BE2C (cell line): ENCODE results near the gene GRAMD4. TPM values are rescaled to one million over a fixed set of nuclear protein-coding genes. Genes with fewer than 3 reads are reported as not detected.

ENCODE experiments used
- DNase-seq: peaks from one replicate; pipeline ENCODE4 v3.0.0-alpha.2; 2020
- H3K27me3 ChIP-seq: fragments of 250-450 bp; sonication (Bioruptor Pico); 2 replicates; pipeline ENCODE4 v1.5.1; 2020; ENCODE audit warnings: mild to moderate bottlenecking
- H3K36me3 ChIP-seq: fragments of 250-450 bp; sonication (Bioruptor Pico); 2 replicates; pipeline ENCODE4 v1.5.1; 2020; ENCODE audit warnings: mild to moderate bottlenecking
- H3K4me1 ChIP-seq: fragments of 250-450 bp; sonication (Bioruptor Pico); 2 replicates; pipeline ENCODE4 v1.5.1; 2020
- H3K4me3 ChIP-seq: 2 replicates; pipeline ENCODE4 v1.5.1; 2011; ENCODE audit warnings: low read depth, low read length
- H3K9me3 ChIP-seq: fragments of 250-450 bp; sonication (Bioruptor Pico); 2 replicates; pipeline ENCODE4 v1.5.1; 2020
- polyA plus RNA-seq: library from polyadenylated mRNA; unstranded; fragments of >200 nt; gene quantifications from one replicate; pipeline ENCODE4 v1.2.1, GENCODE V29; 2012; ENCODE audit warnings: low read depth, missing spikeins; ENCODE audit not compliant: insufficient read length, insufficient read depth
- TF ChIP-seq, protein P1 (sequence below): IDR thresholded peaks from 2 replicates; pipeline ENCODE4 v1.5.1; 2012; ENCODE audit warnings: mild to moderate bottlenecking, low read depth, low read length

Gene GRAMD4, protein sequence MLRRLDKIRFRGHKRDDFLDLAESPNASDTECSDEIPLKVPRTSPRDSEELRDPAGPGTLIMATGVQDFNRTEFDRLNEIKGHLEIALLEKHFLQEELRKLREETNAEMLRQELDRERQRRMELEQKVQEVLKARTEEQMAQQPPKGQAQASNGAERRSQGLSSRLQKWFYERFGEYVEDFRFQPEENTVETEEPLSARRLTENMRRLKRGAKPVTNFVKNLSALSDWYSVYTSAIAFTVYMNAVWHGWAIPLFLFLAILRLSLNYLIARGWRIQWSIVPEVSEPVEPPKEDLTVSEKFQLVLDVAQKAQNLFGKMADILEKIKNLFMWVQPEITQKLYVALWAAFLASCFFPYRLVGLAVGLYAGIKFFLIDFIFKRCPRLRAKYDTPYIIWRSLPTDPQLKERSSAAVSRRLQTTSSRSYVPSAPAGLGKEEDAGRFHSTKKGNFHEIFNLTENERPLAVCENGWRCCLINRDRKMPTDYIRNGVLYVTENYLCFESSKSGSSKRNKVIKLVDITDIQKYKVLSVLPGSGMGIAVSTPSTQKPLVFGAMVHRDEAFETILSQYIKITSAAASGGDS
- polyA plus RNA-seq = 53.7 TPM

DNA sequence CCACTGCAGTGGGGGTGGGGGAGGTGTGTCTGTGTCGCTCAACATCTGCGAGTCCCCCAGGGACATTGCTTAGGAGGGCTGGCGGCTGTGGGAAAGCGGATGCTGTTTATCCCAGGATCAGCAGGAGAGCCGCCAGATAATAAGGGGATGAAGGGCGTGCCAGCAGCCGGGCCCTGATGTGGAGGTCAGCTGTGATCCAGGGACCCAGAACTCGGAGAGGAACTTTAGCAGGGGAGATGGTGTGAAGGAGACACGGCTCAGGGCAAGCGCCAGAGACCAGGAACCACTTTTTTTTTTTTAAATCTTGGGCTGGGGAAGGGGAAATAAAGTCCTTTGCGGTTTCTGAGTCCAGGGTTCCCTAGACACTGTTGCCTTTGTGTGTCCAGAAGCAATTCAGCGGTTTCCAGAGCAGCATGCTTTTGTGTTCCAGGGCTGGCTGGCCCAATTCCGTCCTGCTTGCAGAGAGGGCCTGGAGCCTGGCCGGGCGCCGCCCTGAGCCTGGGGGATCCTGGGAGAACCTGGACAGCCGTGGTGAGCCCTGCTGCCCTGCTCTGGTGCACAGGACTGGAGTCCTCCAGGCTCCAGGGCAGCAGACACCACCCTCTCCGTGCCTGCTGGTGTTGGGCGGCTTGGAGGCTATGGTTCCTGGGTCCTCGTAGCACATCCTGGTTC lies at the start of gene GRAMD4:
TSS of gene GRAMD4 (plus strand) at position 557 of the 672 bp plus-strand sequence. CDS start 6,414 bp downstream, outside the sequence.
- TF ChIP-seq, protein P1, sequence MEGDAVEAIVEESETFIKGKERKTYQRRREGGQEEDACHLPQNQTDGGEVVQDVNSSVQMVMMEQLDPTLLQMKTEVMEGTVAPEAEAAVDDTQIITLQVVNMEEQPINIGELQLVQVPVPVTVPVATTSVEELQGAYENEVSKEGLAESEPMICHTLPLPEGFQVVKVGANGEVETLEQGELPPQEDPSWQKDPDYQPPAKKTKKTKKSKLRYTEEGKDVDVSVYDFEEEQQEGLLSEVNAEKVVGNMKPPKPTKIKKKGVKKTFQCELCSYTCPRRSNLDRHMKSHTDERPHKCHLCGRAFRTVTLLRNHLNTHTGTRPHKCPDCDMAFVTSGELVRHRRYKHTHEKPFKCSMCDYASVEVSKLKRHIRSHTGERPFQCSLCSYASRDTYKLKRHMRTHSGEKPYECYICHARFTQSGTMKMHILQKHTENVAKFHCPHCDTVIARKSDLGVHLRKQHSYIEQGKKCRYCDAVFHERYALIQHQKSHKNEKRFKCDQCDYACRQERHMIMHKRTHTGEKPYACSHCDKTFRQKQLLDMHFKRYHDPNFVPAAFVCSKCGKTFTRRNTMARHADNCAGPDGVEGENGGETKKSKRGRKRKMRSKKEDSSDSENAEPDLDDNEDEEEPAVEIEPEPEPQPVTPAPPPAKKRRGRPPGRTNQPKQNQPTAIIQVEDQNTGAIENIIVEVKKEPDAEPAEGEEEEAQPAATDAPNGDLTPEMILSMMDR = no peak
- no peaks in the 10 kb centered on the region for H3K9me3 ChIP-seq
- DNase-seq = peak; percentile 92
- H3K36me3 ChIP-seq = no peaks in the 10 kb centered on the region
- no peaks in the 10 kb centered on the region for H3K27me3 ChIP-seq
- H3K4me1 ChIP-seq = peaks cover 40% of the 10 kb centered on the region
- no peak within 1 kb of the TSS; the same call in 1 of the 2 replicates for H3K4me3 ChIP-seq

DNA sequence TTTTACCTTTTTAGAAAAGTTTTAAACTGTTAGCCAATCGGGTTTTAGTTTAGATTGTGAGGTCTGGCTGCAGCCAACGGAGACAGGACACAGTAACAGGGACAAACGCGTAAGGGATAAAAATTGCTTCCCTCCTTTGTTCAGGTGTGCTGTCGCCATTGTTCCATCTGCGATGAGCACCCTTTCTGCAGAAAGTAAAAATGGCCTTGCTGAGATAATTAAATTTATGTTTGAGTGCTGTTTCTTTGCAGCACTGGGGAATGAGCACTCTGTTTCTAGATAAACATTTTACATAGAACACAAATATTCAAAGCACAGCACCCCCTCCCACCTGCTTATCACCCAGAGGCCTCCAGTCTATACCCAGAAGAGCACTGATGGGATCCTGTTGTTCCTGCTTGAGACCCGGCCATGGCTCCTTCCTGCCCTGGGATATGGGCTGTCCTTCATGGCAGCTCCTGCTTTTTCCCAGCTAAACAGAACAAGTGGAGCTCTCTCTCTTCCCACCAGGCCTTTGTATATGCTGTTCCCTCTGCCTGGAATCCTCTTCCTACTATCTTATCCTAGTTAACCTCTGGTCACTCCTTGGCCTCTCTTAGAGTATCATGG lies 48.4 kb upstream of the GRAMD4 start:
- peaks cover 20% of the 10 kb centered on the region for H3K4me1 ChIP-seq
- no peak overlapping the region for H3K4me3 ChIP-seq
- TF ChIP-seq, protein P1 = no peak
- DNase-seq = no peak
- H3K27me3 ChIP-seq = no peaks in the 10 kb centered on the region
- H3K9me3 ChIP-seq = no peaks in the 10 kb centered on the region
- no peaks in the 10 kb centered on the region for H3K36me3 ChIP-seq

DNA sequence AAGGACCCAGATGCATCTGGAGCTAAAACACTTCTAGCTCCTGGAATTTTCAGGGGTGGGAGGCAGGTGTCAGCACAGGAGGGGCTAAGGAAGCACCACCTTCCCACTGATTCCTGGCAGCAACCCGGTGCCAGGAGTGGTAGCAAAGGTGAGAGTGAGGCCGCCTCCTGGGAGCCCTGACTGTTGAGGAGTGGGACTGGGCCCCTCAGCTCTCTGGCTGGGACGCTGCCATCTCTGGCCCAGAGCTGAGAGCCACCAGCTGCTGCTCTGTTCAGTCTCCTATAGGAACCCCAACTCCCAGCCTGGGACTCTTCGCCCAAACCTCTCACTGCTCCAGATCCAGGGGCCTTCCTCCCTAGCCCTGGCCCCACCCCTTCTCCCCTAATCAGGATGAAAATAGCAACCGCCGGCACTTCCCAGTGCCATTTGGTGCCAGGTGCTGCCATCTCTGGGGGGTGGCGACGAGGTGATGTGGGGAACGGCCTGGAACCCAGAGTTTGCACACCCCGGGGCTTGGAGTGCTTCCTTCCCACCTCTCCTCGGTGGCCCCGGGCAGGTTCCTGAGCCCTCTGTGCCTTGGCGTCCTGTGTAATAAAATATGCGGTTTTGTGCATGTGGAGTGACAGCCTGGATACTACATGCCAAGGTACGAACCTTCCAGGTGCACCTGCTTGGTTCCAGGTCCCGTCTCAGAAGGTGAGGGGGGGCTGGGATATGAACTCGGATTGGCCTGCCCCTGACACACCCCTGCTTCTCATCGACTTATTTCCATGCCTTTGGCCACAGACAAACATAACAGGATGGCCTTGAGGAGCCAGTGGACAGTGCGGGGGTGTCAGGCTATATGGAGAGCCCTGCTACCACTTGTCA lies 47.0 kb upstream of the GRAMD4 start:
- no peaks in the 10 kb centered on the region for H3K27me3 ChIP-seq
- TF ChIP-seq, protein P1 = no peak
- H3K4me3 ChIP-seq = no peak overlapping the region
- H3K4me1 ChIP-seq = peaks cover 20% of the 10 kb centered on the region
- no peaks in the 10 kb centered on the region for H3K9me3 ChIP-seq
- DNase-seq = no peak
- H3K36me3 ChIP-seq = no peaks in the 10 kb centered on the region

DNA sequence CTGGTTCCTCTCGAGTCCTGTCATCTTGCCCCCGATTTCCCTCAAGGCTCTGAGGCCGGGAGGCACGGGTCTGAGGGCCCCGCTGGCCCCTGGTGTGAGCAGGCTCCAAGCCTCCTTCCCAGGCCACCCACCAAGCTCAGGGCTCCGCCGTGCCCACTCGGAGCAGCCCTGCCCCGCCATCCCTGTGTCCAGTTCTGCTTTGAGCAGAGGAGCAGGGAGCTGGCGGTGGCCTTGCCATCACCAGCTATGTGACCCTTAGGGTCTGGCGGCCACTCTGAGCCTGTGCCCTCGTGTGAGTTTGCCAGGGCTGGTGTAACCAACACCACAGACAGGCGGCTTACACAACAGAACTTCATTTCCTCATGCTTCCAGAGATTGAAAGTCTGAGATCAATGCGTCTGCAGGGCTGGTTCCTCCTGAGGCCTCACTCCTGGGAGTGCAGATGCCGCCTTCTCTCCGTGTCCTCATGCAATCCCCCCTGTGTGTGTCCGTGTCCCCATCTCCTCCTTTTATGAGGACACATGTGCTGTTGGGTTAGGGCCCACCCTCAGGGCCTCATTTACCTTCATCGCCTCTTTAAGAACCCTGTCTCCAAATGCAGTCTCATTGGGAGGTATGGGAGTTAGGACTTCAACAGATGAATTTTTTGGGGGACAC lies 46.3 kb upstream of the GRAMD4 start:
- H3K9me3 ChIP-seq = no peaks in the 10 kb centered on the region
- H3K27me3 ChIP-seq = no peaks in the 10 kb centered on the region
- no peak for DNase-seq
- TF ChIP-seq, protein P1 = no peak
- H3K4me1 ChIP-seq = peaks cover 21% of the 10 kb centered on the region
- no peaks in the 10 kb centered on the region for H3K36me3 ChIP-seq
- no peak overlapping the region for H3K4me3 ChIP-seq

DNA sequence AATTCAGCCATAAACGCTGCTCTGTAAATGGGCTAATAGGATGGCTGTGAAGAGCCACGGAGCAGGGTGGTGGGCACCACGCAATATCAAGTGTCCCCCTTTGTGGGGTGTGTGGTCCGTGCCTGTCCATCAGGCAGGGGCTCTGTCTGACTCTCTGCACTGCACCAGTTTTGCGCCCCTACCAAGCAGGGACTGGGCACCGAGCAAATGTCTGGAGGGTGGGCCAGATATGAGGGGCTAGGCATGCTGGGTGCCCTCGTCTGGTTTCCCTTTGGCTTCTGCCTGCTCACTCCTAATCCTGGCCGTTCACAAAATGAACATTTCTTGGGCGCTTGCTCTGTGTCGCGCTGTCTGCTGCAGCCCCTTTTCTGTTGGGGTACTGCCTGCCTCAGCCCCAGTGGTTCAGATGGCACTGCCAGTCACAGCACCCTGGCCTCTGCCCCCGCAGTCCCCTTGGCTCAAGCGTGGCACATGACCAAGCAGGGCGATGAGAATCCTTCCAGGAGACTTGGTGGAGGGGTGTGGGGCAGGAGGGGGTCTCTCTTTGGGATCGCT lies 45.7 kb upstream of the GRAMD4 start:
- Histone ChIP-seq H3K9me3 (no peaks in the 10 kb centered on the region), H3K4me3 (no peak overlapping the region), H3K36me3 (no peaks in the 10 kb centered on the region), H3K4me1 (peaks cover 27% of the 10 kb centered on the region), H3K27me3 (no peaks in the 10 kb centered on the region)
- TF ChIP-seq, protein P1 = no peak
- DNase-seq = no peak
